HEK293 (cell line): ENCODE data around the gene ANKRD31.

Experiments
- CTCF ChIA-PET: fragments of 350-600 bp; formaldehyde crosslinking; extraction: SDS; loops from one replicate; lab custom pipeline; 2021; ENCODE audit warnings: antibody characterized with exemption; lab: Yijun Ruan, JAX
- POLR2A ChIA-PET: fragments of 300-600 bp; formaldehyde crosslinking; extraction: SDS; loops from one replicate; lab custom pipeline; 2020; ENCODE audit warnings: antibody characterized with exemption, inconsistent platforms; lab: Yijun Ruan, JAX
- H3K27ac ChIP-seq: fragments of 200-500 bp; sonication (Bioruptor generic); 2 replicates; pipeline ENCODE4 v1.5.1; 2014; ENCODE audit warnings: low read depth, low read length, control low read depth, inconsistent platforms; ENCODE audit errors: extremely low read depth
- H3K36me3 ChIP-seq, 2 experiments: fragments of 200-500 bp in 1 of 2; sonication (Bioruptor generic) in 1 of 2; 1 replicate in 1 of 2; 2 replicates in 1 of 2; pipeline ENCODE4 v1.5.1; 2014 to 2017; ENCODE audit warnings: inconsistent platforms in 2 of 2, low read length in 2 of 2; ENCODE audit not compliant: control insufficient read depth in 2 of 2, insufficient read depth in 1 of 2
- H3K4me1 ChIP-seq: fragments of 200-500 bp; sonication (Bioruptor generic); 2 replicates; pipeline ENCODE4 v1.5.1; 2014; ENCODE audit warnings: mild to moderate bottlenecking, low read length, inconsistent platforms; ENCODE audit not compliant: control insufficient read depth, insufficient read depth
- H3K4me3 ChIP-seq: 2 replicates; pipeline ENCODE4 v1.5.1; 2011; ENCODE audit warnings: low read depth, mild to moderate bottlenecking, control low read depth, low read length, moderate library complexity
- H3K9me3 ChIP-seq: fragments of 200-500 bp; sonication (Bioruptor generic); 2 replicates; pipeline ENCODE4 v1.5.1; 2014; ENCODE audit warnings: low read depth, low read length, inconsistent platforms; ENCODE audit not compliant: control insufficient read depth, insufficient read depth
- FEZF1 ChIP-seq: fragments of 450-650 bp; formaldehyde crosslinking; IDR thresholded peaks from 2 replicates; pipeline ENCODE4 v1.5.1; 2016; ENCODE audit warnings: missing biosample characterization, missing genetic modification characterization
- GLIS1 ChIP-seq: fragments of 450-650 bp; formaldehyde crosslinking; IDR thresholded peaks from 2 replicates; pipeline ENCODE4 v1.5.1; 2016; ENCODE audit warnings: missing biosample characterization, missing genetic modification characterization
- HOXD13 ChIP-seq: sonication (generic); formaldehyde crosslinking; IDR thresholded peaks from 2 replicates; pipeline ENCODE4 v1.8.0; 2022; ENCODE audit warnings: missing genetic modification reagents, borderline replicate concordance
- KLF1 ChIP-seq: fragments of 450-650 bp; formaldehyde crosslinking; IDR thresholded peaks from 2 replicates; pipeline ENCODE4 v1.5.1; 2016; ENCODE audit warnings: missing biosample characterization, missing genetic modification characterization
- KLF7 ChIP-seq: fragments of 450-650 bp; formaldehyde crosslinking; IDR thresholded peaks from 2 replicates; pipeline ENCODE4 v1.5.1; 2016; ENCODE audit warnings: missing biosample characterization, missing genetic modification characterization, borderline replicate concordance
- SCRT1 ChIP-seq: fragments of 450-650 bp; formaldehyde crosslinking; IDR thresholded peaks from 2 replicates; pipeline ENCODE4 v1.5.1; 2016; ENCODE audit warnings: missing biosample characterization, missing genetic modification characterization, borderline replicate concordance
- SETDB1 ChIP-seq: IDR thresholded peaks from one replicate; pipeline ENCODE4 v1.6.1; 2017; ENCODE audit warnings: mild to moderate bottlenecking, low read length, moderate library complexity, mixed read lengths; ENCODE audit not compliant: insufficient read length
- SP7 ChIP-seq: fragments of 450-650 bp; formaldehyde crosslinking; IDR thresholded peaks from 2 replicates; pipeline ENCODE4 v1.5.1; 2016; ENCODE audit warnings: missing biosample characterization, missing genetic modification characterization
- WT1 ChIP-seq: fragments of 450-650 bp; formaldehyde crosslinking; IDR thresholded peaks from 2 replicates; pipeline ENCODE4 v1.5.1; 2016; ENCODE audit warnings: missing biosample characterization, missing genetic modification characterization
- YY1 ChIP-seq: fragments of 450-650 bp; formaldehyde crosslinking; IDR thresholded peaks from 2 replicates; pipeline ENCODE4 v1.5.1; 2018; ENCODE audit warnings: missing biosample characterization, missing genetic modification characterization
- ZBTB21 ChIP-seq: fragments of 450-650 bp; formaldehyde crosslinking; IDR thresholded peaks from 2 replicates; pipeline ENCODE4 v1.5.1; 2017; ENCODE audit warnings: missing biosample characterization, missing genetic modification characterization
- ZFP37 ChIP-seq: fragments of 450-650 bp; formaldehyde crosslinking; IDR thresholded peaks from 2 replicates; pipeline ENCODE4 v1.5.1; 2016; ENCODE audit warnings: missing biosample characterization, missing genetic modification characterization
- ZFP41 ChIP-seq: fragments of 450-650 bp; formaldehyde crosslinking; IDR thresholded peaks from 2 replicates; pipeline ENCODE4 v1.5.1; 2016; ENCODE audit warnings: missing biosample characterization, missing genetic modification characterization, borderline replicate concordance
- ZFP69B ChIP-seq: fragments of 450-650 bp; formaldehyde crosslinking; IDR thresholded peaks from 2 replicates; pipeline ENCODE4 v1.5.1; 2016; ENCODE audit warnings: missing biosample characterization, missing genetic modification characterization
- ZNF114 ChIP-seq: fragments of 450-650 bp; formaldehyde crosslinking; IDR thresholded peaks from 2 replicates; pipeline ENCODE4 v1.5.0; 2017; ENCODE audit warnings: missing biosample characterization, missing genetic modification characterization
- ZNF133 ChIP-seq: fragments of 450-650 bp; formaldehyde crosslinking; IDR thresholded peaks from 2 replicates; pipeline ENCODE4 v1.5.1; 2016; ENCODE audit warnings: missing biosample characterization, missing genetic modification characterization
- ZNF157 ChIP-seq: fragments of 450-650 bp; formaldehyde crosslinking; IDR thresholded peaks from 2 replicates; pipeline ENCODE4 v1.5.1; 2016; ENCODE audit warnings: missing biosample characterization, missing genetic modification characterization
- ZNF19 ChIP-seq: fragments of 450-650 bp; formaldehyde crosslinking; IDR thresholded peaks from 2 replicates; pipeline ENCODE4; 2016; ENCODE audit warnings: missing biosample characterization, missing genetic modification characterization, low read depth
- ZNF23 ChIP-seq: fragments of 450-650 bp; formaldehyde crosslinking; IDR thresholded peaks from 2 replicates; pipeline ENCODE4 v1.5.1; 2016; ENCODE audit warnings: missing biosample characterization, missing genetic modification characterization, borderline replicate concordance
- ZNF274 ChIP-seq, 2 experiments: fragments of 200-500 bp in 1 of 2; fragments of 450-650 bp in 1 of 2; sonication (Bioruptor generic) in 1 of 2; formaldehyde crosslinking in 1 of 2; IDR thresholded peaks; 2 replicates each; pipeline versions ENCODE4 v1.5.1 to v1.6.1; 2014 to 2016; ENCODE audit warnings: borderline replicate concordance in 1 of 2, inconsistent platforms in 1 of 2, low read length in 1 of 2, missing biosample characterization in 1 of 2, missing genetic modification characterization in 1 of 2
- ZNF311 ChIP-seq: fragments of 450-650 bp; formaldehyde crosslinking; IDR thresholded peaks from 2 replicates; pipeline ENCODE4 v1.5.1; 2017; ENCODE audit warnings: missing biosample characterization, missing genetic modification characterization, borderline replicate concordance
- ZNF341 ChIP-seq: fragments of 450-650 bp; formaldehyde crosslinking; IDR thresholded peaks from 2 replicates; pipeline ENCODE4; 2016; ENCODE audit warnings: low read depth, missing biosample characterization, missing genetic modification characterization
- ZNF433 ChIP-seq: fragments of 450-650 bp; formaldehyde crosslinking; IDR thresholded peaks from 2 replicates; pipeline ENCODE4 v1.5.1; 2016; ENCODE audit warnings: missing biosample characterization, missing genetic modification characterization, low read depth
- ZNF488 ChIP-seq: fragments of 450-650 bp; formaldehyde crosslinking; IDR thresholded peaks from 2 replicates; pipeline ENCODE4 v1.5.1; 2016; ENCODE audit warnings: missing biosample characterization, missing genetic modification characterization
- ZNF596 ChIP-seq: fragments of 450-650 bp; IDR thresholded peaks from 2 replicates; pipeline ENCODE4 v1.5.0; 2018; ENCODE audit warnings: missing biosample characterization, mild to moderate bottlenecking, missing genetic modification characterization, moderate library complexity
- ZNF621 ChIP-seq: fragments of 450-650 bp; formaldehyde crosslinking; IDR thresholded peaks from 2 replicates; pipeline ENCODE4 v1.5.1; 2017; ENCODE audit warnings: missing biosample characterization, missing genetic modification characterization
- ZNF664 ChIP-seq: fragments of 450-650 bp; formaldehyde crosslinking; IDR thresholded peaks from 2 replicates; pipeline ENCODE4 v1.5.1; 2016; ENCODE audit warnings: missing biosample characterization, missing genetic modification characterization
- ZNF677 ChIP-seq: fragments of 450-650 bp; IDR thresholded peaks from 2 replicates; pipeline ENCODE4 v1.5.0; 2018; ENCODE audit warnings: missing biosample characterization, mild to moderate bottlenecking, missing genetic modification characterization, moderate library complexity
- ZNF76 ChIP-seq: fragments of 450-650 bp; formaldehyde crosslinking; IDR thresholded peaks from 2 replicates; pipeline ENCODE4; 2016; ENCODE audit warnings: low read depth, missing biosample characterization, missing genetic modification characterization, borderline replicate concordance
- ZNF837 ChIP-seq: fragments of 450-650 bp; formaldehyde crosslinking; IDR thresholded peaks from 2 replicates; pipeline ENCODE4 v1.5.1; 2016; ENCODE audit warnings: missing biosample characterization, missing genetic modification characterization
- ZSCAN5A ChIP-seq: fragments of 450-650 bp; formaldehyde crosslinking; IDR thresholded peaks from 2 replicates; pipeline ENCODE4 v1.5.1; 2016; ENCODE audit warnings: missing biosample characterization, missing genetic modification characterization
- TF ChIP-seq, protein P1 (sequence below): fragments of 450-650 bp; formaldehyde crosslinking; IDR thresholded peaks from 2 replicates; pipeline ENCODE4 v1.5.1; 2016; ENCODE audit warnings: missing biosample characterization, missing genetic modification characterization

ANKRD31 gene

GRCh38 chr5:75089662-75090061, 147.0 kb downstream of the ANKRD31 start:
- Histone ChIP-seq H3K36me3 (no peaks in the 10 kb centered on the region), H3K4me1 (no peaks in the 10 kb centered on the region), H3K4me3 (no peak overlapping the region), H3K9me3 (no peaks in the 10 kb centered on the region), H3K27ac (no peak overlapping the region)
- ChIA-PET POLR2A (no interaction called here), CTCF (interaction anchor here (0.6 kb wide), 1 partner anchor 1552 kb away, joined by 3 read pairs; no protein-coding TSS in a partner anchor)
- TF ChIP-seq ZNF341: no peak
- no peak for TF ChIP-seq SCRT1 (tag by site-specific recombination)
- TF ChIP-seq SP7 (tag by site-specific recombination): no peak
- TF ChIP-seq SETDB1: no peak
- TF ChIP-seq ZFP37 (tag by site-specific recombination): no peak
- TF ChIP-seq ZFP69B (tag by site-specific recombination): no peak
- no peak for TF ChIP-seq ZNF664
- TF ChIP-seq ZNF114 (tag by site-specific recombination): no peak

DNA sequence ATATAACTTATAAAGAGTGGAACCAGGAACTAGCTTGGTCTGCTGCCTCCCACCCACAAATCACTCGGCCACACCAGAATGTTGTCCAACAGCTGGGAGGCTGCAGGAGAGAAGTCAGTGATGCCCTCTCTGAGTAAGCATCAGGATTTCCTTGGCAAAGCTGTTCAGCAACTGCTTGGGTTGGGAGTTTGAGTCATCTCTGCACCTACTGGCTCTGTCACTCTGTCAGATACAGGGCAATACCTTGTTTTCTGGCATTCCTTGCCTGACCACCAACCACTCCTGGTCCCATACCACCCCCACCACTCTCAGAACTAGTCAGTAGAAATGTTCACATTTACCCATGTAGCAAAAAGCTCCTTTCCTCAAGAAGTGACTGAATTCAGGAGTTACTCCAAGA, 147.5 kb downstream of the ANKRD31 start:
- Histone ChIP-seq H3K9me3 (no peaks in the 10 kb centered on the region), H3K4me1 (no peaks in the 10 kb centered on the region), H3K36me3 (no peaks in the 10 kb centered on the region), H3K27ac (no peak overlapping the region), H3K4me3 (no peak overlapping the region)
- ChIA-PET CTCF (interaction anchor here (0.6 kb wide), 1 partner anchor 1552 kb away, joined by 3 read pairs; no protein-coding TSS in a partner anchor), POLR2A (no interaction called here)
- TF ChIP-seq HOXD13 (CRISPR knock-in tag): no peak
- no peak for TF ChIP-seq ZNF488 (tag by site-specific recombination)
- no peak for TF ChIP-seq ZNF23 (tag by site-specific recombination)
- TF ChIP-seq ZSCAN5A (tag by site-specific recombination): no peak
- no peak for TF ChIP-seq KLF1 (tag by site-specific recombination)
- no peak for TF ChIP-seq ZNF311 (tag by site-specific recombination)
- TF ChIP-seq WT1 (tag by site-specific recombination): no peak
- no peak for TF ChIP-seq ZNF433 (tag by site-specific recombination)
- no peak for TF ChIP-seq ZBTB21

DNA sequence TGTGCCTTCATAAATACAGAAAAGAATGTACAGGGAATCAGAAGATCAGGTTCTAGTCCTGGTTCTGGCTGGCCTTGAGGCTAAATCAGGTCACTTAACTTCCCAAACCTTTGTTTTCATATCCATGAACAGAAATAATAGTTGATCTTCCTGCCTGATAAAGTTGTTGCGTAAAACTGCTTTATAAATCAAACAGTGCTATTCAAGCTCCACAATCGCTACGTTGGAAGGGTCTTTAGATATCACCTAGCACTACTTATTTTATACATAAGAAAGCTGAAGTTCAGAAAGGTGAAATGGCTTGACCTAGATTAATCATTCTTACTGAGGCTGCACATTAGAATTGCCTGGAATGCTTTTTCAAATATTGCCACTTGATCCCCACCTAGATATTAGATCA, 148.0 kb downstream of the ANKRD31 start:
- Histone ChIP-seq H3K36me3 (no peaks in the 10 kb centered on the region), H3K4me3 (no peak overlapping the region), H3K27ac (no peak overlapping the region), H3K9me3 (no peaks in the 10 kb centered on the region), H3K4me1 (no peaks in the 10 kb centered on the region)
- POLR2A ChIA-PET: no interaction called here
- CTCF ChIA-PET: no interaction called here
- TF ChIP-seq KLF7 (tag by site-specific recombination): no peak
- TF ChIP-seq ZNF677: no peak
- TF ChIP-seq ZNF76 (tag by site-specific recombination): no peak
- TF ChIP-seq ZNF837: no peak
- no peak for TF ChIP-seq ZFP41
- TF ChIP-seq ZNF596 (tag by site-specific recombination): no peak
- TF ChIP-seq ZNF621 (tag by site-specific recombination): no peak
- TF ChIP-seq KLF1 (tag by site-specific recombination): no peak
- TF ChIP-seq ZNF19 (tag by site-specific recombination): no peak
- TF ChIP-seq, protein P1, sequence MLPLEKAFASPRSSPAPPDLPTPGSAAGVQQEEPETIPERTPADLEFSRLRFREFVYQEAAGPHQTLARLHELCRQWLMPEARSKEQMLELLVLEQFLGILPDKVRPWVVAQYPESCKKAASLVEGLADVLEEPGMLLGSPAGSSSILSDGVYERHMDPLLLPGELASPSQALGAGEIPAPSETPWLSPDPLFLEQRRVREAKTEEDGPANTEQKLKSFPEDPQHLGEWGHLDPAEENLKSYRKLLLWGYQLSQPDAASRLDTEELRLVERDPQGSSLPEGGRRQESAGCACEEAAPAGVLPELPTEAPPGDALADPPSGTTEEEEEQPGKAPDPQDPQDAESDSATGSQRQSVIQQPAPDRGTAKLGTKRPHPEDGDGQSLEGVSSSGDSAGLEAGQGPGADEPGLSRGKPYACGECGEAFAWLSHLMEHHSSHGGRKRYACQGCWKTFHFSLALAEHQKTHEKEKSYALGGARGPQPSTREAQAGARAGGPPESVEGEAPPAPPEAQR (tag by site-specific recombination): no peak
- TF ChIP-seq ZNF157: no peak
- TF ChIP-seq FEZF1: no peak
- no peak for TF ChIP-seq GLIS1 (tag by site-specific recombination)
- no peak for TF ChIP-seq ZNF274 (IDR thresholded peaks at IDR 0.05; ENCODE audit: low read length)
- no peak for TF ChIP-seq ZNF274 (tag by site-specific recombination; IDR thresholded peaks at IDR 0.05; ENCODE audit: borderline replicate concordance)
- TF ChIP-seq YY1 (tag by site-specific recombination): no peak
- no peak for TF ChIP-seq ZNF133 (tag by site-specific recombination)
